A549 (cell line): Measurements from ENCODE around the gene HMX2. TPM values are rescaled to one million over a fixed set of nuclear protein-coding genes. Genes with fewer than 3 reads are reported as not detected.

Source experiments
- ATAC-seq, 2 experiments: fragments of 200-7000 bp in 1 of 2; fragments of >200 bp in 1 of 2; cut with Nextera tagmentation in 1 of 2; cut with Tn5 transposase in 1 of 2; 3 replicates each; pipeline versions ENCODE4 v1.8.0 to v1.9.1; 2018 to 2020; ENCODE audit warnings: mild to moderate bottlenecking in 1 of 2, moderate library complexity in 1 of 2
- CTCF ChIA-PET: fragments of 300-600 bp; sonication (Branson Sonifier 250); formaldehyde crosslinking; extraction: SDS; loops from one replicate; lab custom pipeline; 2021; ENCODE audit warnings: antibody characterized with exemption, inconsistent platforms; lab: Yijun Ruan, JAX
- POLR2A ChIA-PET: fragments of 350-600 bp; formaldehyde crosslinking; extraction: SDS; loops from one replicate; lab custom pipeline; 2021; ENCODE audit warnings: antibody characterized with exemption, inconsistent platforms; lab: Yijun Ruan, JAX
- DNase-seq, 2 experiments: peaks; one replicate each; pipeline versions ENCODE4 v3.0.0 to v3.0.0-alpha.2; 2011 to 2016; ENCODE audit warnings: low read depth in 1 of 2, low spot score in 1 of 2
- FAIRE-seq: peaks from 2 replicates; lab custom pipeline; 2011; peaks lifted over from hg19 to GRCh38; lab: Jason Lieb, UNC
- H3K27ac ChIP-seq, 2 experiments: fragments of >200 bp; sonication (Bioruptor Twin); formaldehyde crosslinking; 3 replicates each; pipeline ENCODE4 v1.5.1; 2016 to 2017
- H3K4me1 ChIP-seq: fragments of >200 bp; sonication (Bioruptor Twin); formaldehyde crosslinking; 3 replicates; pipeline ENCODE4 v1.6.1; 2016
- H3K4me2 ChIP-seq: fragments of >200 bp; sonication (Bioruptor Twin); formaldehyde crosslinking; 3 replicates; pipeline ENCODE4 v1.6.1; 2016
- H3K4me3 ChIP-seq: fragments of >200 bp; sonication (Bioruptor Twin); formaldehyde crosslinking; 3 replicates; pipeline ENCODE4 v1.5.1; 2016
- H3K9me3 ChIP-seq: fragments of >200 bp; sonication (Bioruptor Twin); formaldehyde crosslinking; 3 replicates; pipeline ENCODE4 v1.6.1; 2016
- BCL3 ChIP-seq: fragments of >200 bp; sonication (Bioruptor Twin); formaldehyde crosslinking; IDR thresholded peaks from 3 replicates; pipeline ENCODE4 v1.6.1; 2016
- CEBPB ChIP-seq, 2 experiments: fragments of >200 bp in 1 of 2; sonication (Bioruptor Twin) in 1 of 2; formaldehyde crosslinking in 1 of 2; IDR thresholded peaks; 2 replicates each; pipeline ENCODE4 v1.6.1; 2012 to 2016
- CTCF ChIP-seq: fragments of >200 bp; sonication (Bioruptor Twin); formaldehyde crosslinking; IDR thresholded peaks from 3 replicates; pipeline ENCODE4 v1.5.1; 2016
- E2F6 ChIP-seq: IDR thresholded peaks from 2 replicates; pipeline ENCODE4 v1.6.1; 2012; ENCODE audit warnings: low read depth, borderline replicate concordance
- EHF ChIP-seq: fragments of 250-450 bp; sonication (Bioruptor Pico); IDR thresholded peaks from 2 replicates; pipeline ENCODE4 v1.5.0; 2020; ENCODE audit warnings: mild to moderate bottlenecking
- ELK1 ChIP-seq: fragments of 150-350 bp; IDR thresholded peaks from 2 replicates; pipeline ENCODE4 v1.6.1; 2014; ENCODE audit warnings: low read depth, mild to moderate bottlenecking, low read length
- FOSB ChIP-seq: fragments of 250-450 bp; sonication (Bioruptor Pico); IDR thresholded peaks from 2 replicates; pipeline ENCODE4 v1.5.0; 2020; ENCODE audit warnings: mild to moderate bottlenecking, moderate library complexity
- FOSL2 ChIP-seq, 2 experiments: fragments of 450-650 bp in 1 of 2; fragments of >200 bp in 1 of 2; sonication (Bioruptor Twin) in 1 of 2; formaldehyde crosslinking; IDR thresholded peaks; 2 replicates each; pipeline versions ENCODE4 v1.5.0 to v1.6.1; 2016 to 2020; ENCODE audit warnings: mild to moderate bottlenecking in 1 of 2, moderate library complexity in 1 of 2
- HDAC2 ChIP-seq: fragments of 200-600 bp; sonication (generic); IDR thresholded peaks from 2 replicates; pipeline ENCODE4 v1.6.1; 2016
- HOXB13 ChIP-seq: fragments of 250-450 bp; sonication (Bioruptor Pico); IDR thresholded peaks from 2 replicates; pipeline ENCODE4 v1.5.0; 2020; ENCODE audit warnings: low read depth, mild to moderate bottlenecking, moderate library complexity
- HOXB5 ChIP-seq: fragments of 250-450 bp; sonication (Bioruptor Pico); IDR thresholded peaks from 2 replicates; pipeline ENCODE4 v1.5.0; 2020; ENCODE audit warnings: mild to moderate bottlenecking, moderate library complexity
- KDM1A ChIP-seq: fragments of 200-600 bp; sonication (generic); IDR thresholded peaks from 2 replicates; pipeline ENCODE4 v1.6.1; 2016; ENCODE audit warnings: low read depth, mild to moderate bottlenecking
- KDM5A ChIP-seq: fragments of 200-600 bp; sonication (generic); IDR thresholded peaks from 2 replicates; pipeline ENCODE4 v1.6.1; 2016; ENCODE audit warnings: antibody characterized with exemption, mild to moderate bottlenecking
- MYC ChIP-seq: IDR thresholded peaks from 2 replicates; pipeline ENCODE4 v1.6.1; 2012; ENCODE audit warnings: mild to moderate bottlenecking, inconsistent platforms, low read length, improper control_type of control experiment, borderline replicate concordance
- NR3C1 ChIP-seq: fragments of >200 bp; sonication (Bioruptor Twin); formaldehyde crosslinking; IDR thresholded peaks from 3 replicates; pipeline ENCODE4 v1.6.1; 2017
- PHF8 ChIP-seq: fragments of 200-600 bp; sonication (generic); IDR thresholded peaks from 2 replicates; pipeline ENCODE4 v1.6.1; 2016; ENCODE audit warnings: low read depth, mild to moderate bottlenecking, antibody characterized with exemption, moderate library complexity, borderline replicate concordance
- RCOR1 ChIP-seq: fragments of 150-350 bp; IDR thresholded peaks from 2 replicates; pipeline ENCODE4 v1.6.1; 2014; ENCODE audit warnings: antibody characterized with exemption, low read length, low read depth
- RFX5 ChIP-seq: fragments of 450-650 bp; IDR thresholded peaks from 2 replicates; pipeline ENCODE4 v1.7.1; 2014; ENCODE audit warnings: antibody characterized with exemption, mild to moderate bottlenecking, moderate library complexity
- RNF2 ChIP-seq: fragments of 200-600 bp; sonication (generic); IDR thresholded peaks from 2 replicates; pipeline ENCODE4 v1.6.1; 2016; ENCODE audit warnings: low read depth, mild to moderate bottlenecking, antibody characterized with exemption, moderate library complexity, borderline replicate concordance
- SMC3 ChIP-seq: fragments of >200 bp; sonication (Bioruptor Twin); formaldehyde crosslinking; IDR thresholded peaks from 3 replicates; pipeline ENCODE4 v1.6.1; 2018; ENCODE audit warnings: inconsistent platforms
- TP53 ChIP-seq: fragments of 250-450 bp; sonication (Bioruptor Pico); IDR thresholded peaks from 2 replicates; pipeline ENCODE4 v1.5.0; 2021; ENCODE audit warnings: mild to moderate bottlenecking, moderate library complexity
- ZC3H11A ChIP-seq: fragments of 450-650 bp; IDR thresholded peaks from 2 replicates; pipeline ENCODE4 v1.6.1; 2014; ENCODE audit warnings: antibody characterized with exemption, mild to moderate bottlenecking
- ZFP36 ChIP-seq: fragments of 450-650 bp; IDR thresholded peaks from 2 replicates; pipeline ENCODE4 v1.6.1; 2014; ENCODE audit warnings: borderline replicate concordance; ENCODE audit not compliant: partially characterized antibody
- WGBS: methylation state at CpG from one replicate; pipeline ENCODE4 v1.1.6; 2017; ENCODE audit errors: missing lambda C conversion rate; 5-methylcytosine and 5-hydroxymethylcytosine counted together
- polyA plus RNA-seq, 4 experiments: library from polyadenylated mRNA; depleted of rRNA in 3 of 4; stranded (reverse); fragments of >200 nt; fragmentation: RNase III in 1 of 4; extraction: RNeasy Plus Mini Kit Qiagen cat#74134 plus additional on column Dnase treatment in 1 of 4; gene quantifications; 2 replicates in 3 of 4; 3 replicates in 1 of 4; pipeline ENCODE4 v1.2.3, GENCODE V29; 2011 to 2017

Gene HMX2
- polyA plus RNA-seq, 2 of the 4 experiments (the other 2 are of a cell fraction) = 0.08 TPM; not detected in 1

- CTCF ChIA-PET = interaction anchor here (0.6 to 1.4 kb wide), 5 partner anchors 10 to 445 kb away, joined by 3 read pairs; no protein-coding TSS in a partner anchor
- H3K27ac ChIP-seq = no peak overlapping the region
- no peaks in the 10 kb centered on the region for H3K4me1 ChIP-seq
- ATAC-seq = no peak
- H3K4me2 ChIP-seq = no peak overlapping the region
- FAIRE-seq = no peak
- WGBS = 31% methylated on average over 2 of the region's 2 CpGs
- no peak overlapping the region for H3K4me3 ChIP-seq
- no peak for DNase-seq
- TF ChIP-seq E2F6 (no peak), ELK1 (no peak), ZC3H11A (no peak), NR3C1 (no peak), KDM1A (no peak)
- POLR2A ChIA-PET = no interaction called here
- H3K9me3 ChIP-seq = no peaks in the 10 kb centered on the region
Measured at GRCh38 chr10:123102673-123103072, 45.3 kb upstream of the HMX2 start.

- H3K9me3 ChIP-seq = no peaks in the 10 kb centered on the region
- TF ChIP-seq ZC3H11A (no peak), MYC (no peak), PHF8 (no peak), RFX5 (no peak), HOXB13 (no peak), NR3C1 (no peak), EHF (CRISPR knock-in tag) (no peak), BCL3 (no peak), TP53 (CRISPR knock-in tag) (no peak), ZFP36 (no peak), FOSL2 (IDR thresholded peaks at IDR 0.05) (no peak), FOSL2 (CRISPR knock-in tag; IDR thresholded peaks at IDR 0.05) (no peak), RCOR1 (no peak), KDM5A (no peak), CEBPB (IDR thresholded peaks at IDR 0.05) (no peak), SMC3 (no peak), CTCF (no peak), FOSB (CRISPR knock-in tag) (no peak), HOXB5 (CRISPR knock-in tag) (no peak), RNF2 (no peak), HDAC2 (no peak)
- TF ChIP-seq, all 56 proteins: peak for 0
- no peak overlapping the region for H3K27ac ChIP-seq
- 54% methylated on average over 9 of the region's 9 CpGs for WGBS
- H3K4me3 ChIP-seq = no peak overlapping the region
- H3K4me2 ChIP-seq = no peak overlapping the region
- POLR2A ChIA-PET = no interaction called here
- CTCF ChIA-PET = interaction anchor here (0.6 to 1.6 kb wide), 5 partner anchors 14 to 460 kb away, joined by 3 to 4 read pairs (median 3); no protein-coding TSS in a partner anchor
- H3K4me1 ChIP-seq = peaks cover 2% of the 10 kb centered on the region; the same call in 2 of the 3 replicates
- DNase-seq (no peak), ATAC-seq (no peak), FAIRE-seq (no peak)
Measured at GRCh38 chr10:123103944-123104343, 44.0 kb upstream of the HMX2 start.
